Measurements from ENCODE around the gene NPFFR1.

- TF ChIP-seq EZH2 (IDR thresholded peaks at IDR 0.05) (no peak), POLR2AphosphoS5 (IDR thresholded peaks at IDR 0.05; ENCODE audit: borderline replicate concordance, low read depth, low read length) (no peak), FOXP2 (optimal IDR thresholded peaks at IDR 0.05; ENCODE audit: control extremely low read depth, extremely low read length, insufficient read depth) (no peak)
Measured at GRCh38 chr10:70283445-70284399, at the start of gene NPFFR1.
